IPS-15b (cell line): ENCODE results near the gene NUP210.

Experiments used
- H3K27me3 ChIP-seq: one replicate; pipeline ENCODE4 v1.6.1; 2013; ENCODE audit warnings: low read length; ENCODE audit not compliant: control insufficient read depth, insufficient read depth
- H3K36me3 ChIP-seq: one replicate; pipeline ENCODE4 v1.6.1; 2013; ENCODE audit warnings: low read length; ENCODE audit not compliant: control insufficient read depth, insufficient read depth
- H3K4me1 ChIP-seq: one replicate; pipeline ENCODE4 v1.6.1; 2013; ENCODE audit warnings: mild to moderate bottlenecking, low read length; ENCODE audit not compliant: control insufficient read depth, insufficient read depth
- H3K4me3 ChIP-seq: one replicate; pipeline ENCODE4 v1.5.1; 2013; ENCODE audit warnings: low read depth, low read length
- H3K9ac ChIP-seq: one replicate; pipeline ENCODE4 v1.6.1; 2013; ENCODE audit warnings: low read depth, mild to moderate bottlenecking, low read length
- H3K9me3 ChIP-seq: one replicate; pipeline ENCODE4 v1.6.1; 2013; ENCODE audit warnings: mild to moderate bottlenecking, low read length; ENCODE audit not compliant: control insufficient read depth, insufficient read depth

NUP210 gene

DNA sequence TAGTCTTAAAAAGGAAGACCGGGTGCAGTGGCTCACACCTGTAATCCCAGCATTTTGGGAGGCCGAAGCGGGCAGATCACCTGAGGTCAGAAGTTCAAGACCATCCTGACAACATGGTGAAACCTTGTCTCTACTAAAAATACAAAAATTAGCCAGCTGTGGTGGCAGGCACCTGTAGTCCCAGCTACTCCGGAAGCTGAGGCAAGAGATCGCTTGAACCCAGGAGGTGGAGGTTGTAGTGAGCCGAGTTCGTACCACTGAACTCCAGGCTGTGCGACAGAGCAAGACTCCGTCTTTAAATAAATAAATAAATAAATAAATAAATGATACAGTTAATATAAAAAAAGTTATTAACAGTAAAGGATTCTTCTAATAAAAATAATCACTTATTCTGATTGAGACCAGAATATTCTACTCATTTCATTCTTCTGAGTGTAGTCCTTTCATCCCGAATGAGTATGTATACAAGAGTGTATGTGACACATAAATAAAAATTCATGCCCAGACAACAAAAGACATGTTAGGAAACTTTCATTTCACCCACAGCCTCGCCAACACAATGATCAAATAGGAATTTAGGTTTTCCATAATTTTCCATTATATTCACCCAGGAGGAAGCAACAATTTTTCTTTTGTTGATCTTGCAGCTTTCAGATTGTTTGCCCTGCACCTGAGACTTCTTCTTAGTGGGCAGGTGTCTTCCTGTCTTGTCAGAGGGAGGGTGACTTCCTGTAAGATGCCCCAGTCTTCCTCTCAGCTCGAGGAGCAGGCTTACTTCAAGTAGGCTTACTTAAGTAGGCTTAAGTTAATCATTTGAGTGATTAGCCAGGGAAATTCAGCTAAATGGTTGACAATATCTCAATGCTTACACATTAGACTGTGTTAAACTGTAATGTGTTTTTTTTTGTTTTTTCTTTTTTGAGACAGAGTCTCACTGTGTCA lies 7.8 kb upstream of the NUP210 start:
- Histone ChIP-seq H3K4me3 (no peak overlapping the region), H3K36me3 (no peaks in the 10 kb centered on the region), H3K9me3 (no peaks in the 10 kb centered on the region), H3K9ac (no peak overlapping the region), H3K27me3 (no peaks in the 10 kb centered on the region), H3K4me1 (no peaks in the 10 kb centered on the region)

DNA sequence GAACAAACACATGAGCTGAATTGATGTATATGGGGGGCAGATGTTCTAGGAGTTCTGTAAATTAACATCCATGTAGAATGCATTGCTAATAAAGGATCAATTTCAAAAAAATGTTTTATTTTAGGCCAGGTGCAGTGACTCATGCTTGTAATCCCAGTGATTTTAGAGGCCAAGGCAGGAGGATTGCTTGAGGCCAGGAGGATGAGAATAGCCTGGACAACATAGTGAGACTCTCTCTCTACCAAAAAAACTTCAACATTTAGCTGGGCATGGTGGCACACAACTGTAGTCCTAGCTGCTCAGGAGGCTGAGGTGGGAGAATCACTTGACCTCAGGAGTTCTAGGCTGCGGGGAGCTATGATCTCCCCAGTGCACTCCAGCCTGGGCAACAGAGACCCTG lies 6.5 kb upstream of the NUP210 start:
- H3K9me3 ChIP-seq, result no peaks in the 10 kb centered on the region
- no peaks in the 10 kb centered on the region for H3K36me3 ChIP-seq
- H3K4me1 ChIP-seq, result no peaks in the 10 kb centered on the region
- no peak overlapping the region for H3K9ac ChIP-seq
- H3K27me3 ChIP-seq, result no peaks in the 10 kb centered on the region
- H3K4me3 ChIP-seq, result no peak overlapping the region

DNA sequence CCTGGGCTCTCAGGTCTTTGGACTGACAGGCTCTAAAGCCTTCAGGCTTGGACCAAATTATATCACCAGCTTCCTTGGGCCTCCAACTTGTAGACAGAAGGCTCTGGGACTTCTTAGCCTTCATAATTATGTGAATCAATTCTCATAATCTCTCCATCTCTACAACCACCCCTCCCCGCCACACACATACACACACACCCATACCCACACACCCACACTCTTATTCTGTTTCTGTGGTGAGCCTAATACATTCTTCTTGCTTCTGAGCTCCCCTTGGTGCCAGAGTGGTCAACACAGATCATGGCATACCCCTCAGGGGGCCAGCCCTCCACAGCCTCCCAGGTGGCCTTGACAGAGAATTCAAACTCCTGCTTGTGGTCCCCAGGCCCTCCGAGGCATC lies 5.6 kb upstream of the NUP210 start:
- Histone ChIP-seq H3K4me3 (no peak overlapping the region), H3K36me3 (no peaks in the 10 kb centered on the region), H3K9me3 (no peaks in the 10 kb centered on the region), H3K9ac (no peak overlapping the region), H3K27me3 (peaks cover 3% of the 10 kb centered on the region), H3K4me1 (peaks cover 3% of the 10 kb centered on the region)

DNA sequence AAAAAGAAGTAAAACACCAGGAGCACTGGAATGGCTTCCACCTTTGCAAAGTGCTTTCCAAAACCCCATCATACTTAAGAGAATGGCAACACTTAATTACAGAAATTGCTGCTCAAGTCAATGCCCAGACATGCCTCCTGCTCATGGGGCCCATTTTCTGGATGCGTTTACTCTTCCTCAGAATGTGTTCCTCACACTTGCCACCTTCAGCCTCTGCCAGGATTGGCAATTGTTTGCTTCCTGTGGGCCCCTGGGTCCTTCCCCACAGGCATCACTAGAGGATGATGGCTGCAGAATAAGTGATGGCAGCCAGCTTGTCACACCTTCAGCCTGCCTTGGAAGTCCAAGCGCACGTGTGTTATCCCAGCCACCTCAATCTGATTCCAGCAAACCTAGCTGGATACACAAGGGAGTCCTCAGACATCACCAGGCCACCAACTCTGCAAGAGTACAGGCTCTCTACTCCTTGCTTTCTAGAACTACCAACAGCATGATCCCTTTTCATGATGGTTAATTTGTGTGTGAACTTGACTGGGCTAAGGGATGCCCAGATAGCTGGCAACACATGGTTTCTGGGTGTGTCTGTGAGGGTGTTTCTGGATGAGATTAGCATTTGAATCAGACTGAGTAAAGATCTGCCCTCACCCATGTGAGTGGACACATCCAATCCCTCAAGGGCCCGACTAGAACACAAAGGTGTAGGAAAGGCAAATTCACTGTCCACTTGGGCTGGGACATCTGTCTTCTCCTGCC lies 4.9 kb upstream of the NUP210 start:
- peaks cover 3% of the 10 kb centered on the region for H3K4me1 ChIP-seq
- no peaks in the 10 kb centered on the region for H3K9me3 ChIP-seq
- H3K27me3 ChIP-seq, result peaks cover 3% of the 10 kb centered on the region
- H3K36me3 ChIP-seq, result no peaks in the 10 kb centered on the region
- H3K4me3 ChIP-seq, result no peak overlapping the region
- H3K9ac ChIP-seq, result no peak overlapping the region

DNA sequence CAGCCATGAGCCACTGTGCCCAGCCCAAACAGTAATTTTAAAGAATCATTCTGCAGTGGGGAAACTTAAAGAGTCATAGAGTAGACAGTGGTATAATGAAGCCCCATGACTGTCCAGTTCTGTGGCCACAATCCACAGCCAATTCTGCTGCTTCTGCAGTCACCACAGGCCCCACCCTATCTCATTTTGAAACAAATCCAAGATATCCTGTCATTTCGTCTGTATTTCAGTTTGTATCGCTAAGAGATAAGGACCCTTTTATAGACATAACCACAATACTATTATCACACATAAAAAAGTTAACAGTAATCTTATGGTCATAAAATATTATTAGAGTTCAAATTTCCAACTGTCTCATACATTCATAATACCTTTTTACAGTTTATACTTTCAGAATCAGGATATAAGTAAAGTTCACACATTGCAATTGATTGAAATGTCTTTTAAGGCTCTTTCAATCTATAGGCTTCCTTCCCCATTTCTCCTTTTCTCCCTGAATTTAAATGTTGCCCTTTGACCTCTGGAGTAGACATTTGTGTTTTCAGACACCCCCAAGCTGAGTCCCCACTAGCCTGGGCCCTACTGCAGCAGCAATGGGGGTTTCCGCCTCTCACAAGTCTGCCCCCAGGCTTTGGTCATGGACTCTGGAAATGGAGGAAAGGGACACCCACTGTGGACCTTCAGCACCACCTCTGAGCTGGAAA lies 4.2 kb upstream of the NUP210 start:
- Histone ChIP-seq H3K4me3 (no peak overlapping the region), H3K9me3 (no peaks in the 10 kb centered on the region), H3K27me3 (peaks cover 3% of the 10 kb centered on the region), H3K4me1 (peaks cover 3% of the 10 kb centered on the region), H3K9ac (no peak overlapping the region), H3K36me3 (no peaks in the 10 kb centered on the region)

DNA sequence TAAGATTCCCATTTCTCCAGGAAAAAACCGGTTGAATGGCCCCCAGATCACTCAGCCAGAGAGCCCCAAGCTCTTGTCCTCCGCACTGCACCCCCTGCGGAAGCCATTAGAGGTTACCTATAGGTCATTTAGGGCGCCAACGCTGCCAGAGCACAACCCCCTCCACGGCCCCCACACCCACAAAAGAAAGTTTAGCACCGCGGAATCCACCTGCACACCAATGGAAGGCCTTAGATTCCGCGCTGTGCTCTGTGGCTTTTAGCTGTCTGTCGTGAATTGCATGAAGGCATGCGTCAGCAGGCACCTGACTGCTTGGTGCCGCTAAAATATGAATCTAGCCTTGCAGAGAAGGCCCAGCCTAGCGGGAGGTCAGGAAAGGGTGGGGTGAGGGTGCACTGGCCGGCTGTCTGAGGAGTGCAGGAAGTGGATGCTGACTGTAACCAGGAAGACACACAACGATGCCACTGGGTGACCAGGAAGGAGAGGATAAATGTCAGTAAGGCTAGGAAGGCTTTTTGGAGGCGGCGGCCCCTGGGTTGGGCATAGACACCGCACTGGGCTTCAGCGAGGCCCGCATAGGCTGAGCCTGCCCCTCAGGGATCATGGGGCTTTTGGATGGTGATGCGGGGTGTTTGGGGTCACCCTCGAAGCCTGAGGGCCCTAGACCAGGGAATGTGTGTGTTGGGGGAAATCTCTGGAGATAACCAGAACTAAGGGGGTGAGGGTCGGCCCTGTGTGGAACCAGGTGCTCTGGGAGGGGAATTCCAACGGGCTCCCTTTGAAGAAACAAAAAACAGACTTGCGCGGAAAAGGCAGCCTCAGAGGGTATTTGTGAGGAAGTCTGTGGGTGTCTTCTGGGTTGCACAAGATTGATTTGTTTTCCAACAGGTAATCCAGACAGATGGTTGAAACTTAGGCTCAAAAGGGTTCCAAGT lies 976 bp upstream of the NUP210 start:
- peaks cover 3% of the 10 kb centered on the region for H3K27me3 ChIP-seq
- H3K4me3 ChIP-seq, result peak overlapping the region; percentile 48
- H3K9me3 ChIP-seq, result no peaks in the 10 kb centered on the region
- H3K4me1 ChIP-seq, result peaks cover 4% of the 10 kb centered on the region
- H3K36me3 ChIP-seq, result no peaks in the 10 kb centered on the region
- peak overlapping the region; percentile 54 for H3K9ac ChIP-seq

DNA sequence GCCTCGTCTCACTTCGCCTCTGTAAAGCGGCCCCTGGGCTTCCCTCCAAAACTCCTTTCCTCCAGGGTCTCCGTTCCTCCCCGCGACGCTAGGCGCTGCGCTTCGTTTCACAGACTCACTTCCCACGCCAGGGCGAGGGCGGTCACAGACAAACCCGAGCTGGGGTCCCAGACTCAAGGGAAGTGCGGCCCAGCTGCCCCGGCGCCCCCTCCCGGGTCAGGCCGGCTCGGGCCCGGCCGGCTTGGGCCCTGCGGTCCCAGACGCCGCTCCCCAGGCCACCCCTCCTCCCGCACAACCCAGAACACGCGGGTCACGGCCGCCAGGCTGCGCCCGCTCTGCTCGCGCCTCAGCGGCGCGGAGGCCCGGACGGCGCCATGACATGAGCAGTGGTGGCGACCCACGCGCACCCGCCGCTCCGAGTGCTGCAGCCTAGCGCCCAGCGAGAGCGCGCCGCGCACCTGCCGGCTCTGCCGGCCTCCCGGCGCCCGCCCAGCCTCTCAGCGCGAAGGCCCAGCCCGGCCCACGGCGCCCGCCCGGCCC lies 547 bp downstream of the NUP210 start:
- H3K9me3 ChIP-seq, result no peaks in the 10 kb centered on the region
- no peaks in the 10 kb centered on the region for H3K36me3 ChIP-seq
- H3K27me3 ChIP-seq, result peaks cover 3% of the 10 kb centered on the region
- peak overlapping the region; percentile 60 for H3K9ac ChIP-seq
- peaks cover 5% of the 10 kb centered on the region for H3K4me1 ChIP-seq
- H3K4me3 ChIP-seq, result peak overlapping the region; percentile 65

DNA sequence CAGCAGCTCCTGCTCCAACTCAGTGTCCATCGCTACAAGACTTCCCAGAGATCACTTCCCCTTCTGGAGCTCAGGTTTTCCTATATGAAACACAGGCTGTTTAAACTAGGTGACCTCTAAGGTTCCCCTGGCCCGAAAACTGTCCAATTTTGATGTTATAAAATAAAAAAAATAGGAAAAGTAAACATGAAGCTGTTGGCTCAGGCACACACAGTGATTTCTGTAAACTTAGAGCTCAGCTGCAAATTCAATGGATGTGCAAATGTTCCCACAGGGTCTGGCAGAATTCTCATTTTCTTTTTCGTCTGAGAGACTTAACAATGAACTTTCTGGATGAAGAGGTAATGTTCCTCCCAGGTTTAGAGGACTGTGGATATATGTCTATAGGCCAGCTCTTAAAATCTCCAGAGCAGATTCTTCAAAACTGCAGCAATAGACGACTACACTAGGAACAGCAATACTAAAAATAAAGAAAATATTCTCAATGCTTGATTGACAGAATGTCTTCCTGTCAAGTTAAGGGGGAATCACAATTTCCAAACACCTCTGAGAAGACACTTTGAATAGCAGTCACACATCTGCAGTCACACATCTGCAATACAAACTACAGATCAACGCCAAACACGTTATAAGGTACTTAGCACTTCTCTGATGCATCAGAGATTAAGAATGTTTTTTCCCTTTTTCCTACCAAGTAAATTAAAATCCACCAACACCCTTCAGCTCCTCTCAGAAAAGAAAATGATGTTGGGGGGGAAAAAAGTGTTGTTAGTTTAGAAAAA lies 2.8 kb downstream of the NUP210 start:
- Histone ChIP-seq H3K9ac (no peak overlapping the region), H3K9me3 (no peaks in the 10 kb centered on the region), H3K4me3 (no peak overlapping the region), H3K4me1 (peaks cover 5% of the 10 kb centered on the region), H3K27me3 (peaks cover 3% of the 10 kb centered on the region), H3K36me3 (no peaks in the 10 kb centered on the region)

DNA sequence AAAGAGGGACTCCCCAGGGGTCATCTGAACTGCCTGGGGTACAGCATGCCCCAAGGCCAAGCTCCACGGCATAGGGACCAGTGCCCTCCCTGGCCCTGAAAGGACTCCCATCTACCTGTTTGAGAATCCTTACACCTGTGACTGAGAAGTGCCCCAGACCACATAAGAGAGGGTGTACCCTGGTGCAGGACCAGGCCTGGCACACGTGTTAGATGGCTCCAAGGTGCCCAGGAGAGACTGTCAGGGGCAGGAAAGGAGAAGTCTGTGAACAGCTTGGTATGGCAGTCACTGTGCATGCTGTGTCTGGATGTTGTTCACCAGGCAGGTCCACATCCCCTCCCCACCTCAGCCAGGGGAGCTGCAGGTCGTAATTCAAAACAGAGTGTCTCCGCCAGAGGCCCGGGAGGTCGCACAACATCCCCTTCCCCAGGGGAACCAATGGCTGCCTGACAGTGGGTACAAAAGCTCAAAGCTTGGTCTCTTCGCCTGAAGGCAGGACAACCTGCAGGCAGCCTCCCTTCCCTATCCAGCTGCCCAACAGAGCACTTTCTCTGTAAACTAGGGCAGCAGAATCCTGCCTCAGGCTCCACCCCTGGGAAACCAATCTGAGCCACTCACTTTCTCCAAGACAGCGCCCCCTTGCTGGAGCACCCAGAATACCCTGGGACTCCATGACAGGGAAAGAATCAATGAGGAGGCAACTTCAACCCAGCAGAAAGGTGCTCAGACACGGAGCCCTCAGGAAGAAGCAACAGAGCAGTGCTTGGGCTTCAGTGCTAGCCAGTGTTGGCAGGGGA lies 3.9 kb downstream of the NUP210 start:
- Histone ChIP-seq H3K36me3 (no peaks in the 10 kb centered on the region), H3K4me3 (no peak overlapping the region), H3K4me1 (peaks cover 5% of the 10 kb centered on the region), H3K27me3 (peaks cover 3% of the 10 kb centered on the region), H3K9ac (peak overlapping the region; percentile 54), H3K9me3 (no peaks in the 10 kb centered on the region)
